ENCODE results near the gene CYSTM1.

Gene CYSTM1, protein sequence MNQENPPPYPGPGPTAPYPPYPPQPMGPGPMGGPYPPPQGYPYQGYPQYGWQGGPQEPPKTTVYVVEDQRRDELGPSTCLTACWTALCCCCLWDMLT

GRCh38 chr5:140174465-140175366 is at the start of gene CYSTM1:
TSS of gene CYSTM1 (plus strand) at chr5:140175188. CDS start at chr5:140194466, 19,278 bp downstream.
- DNase-seq = peak; percentile 91 to 95

GRCh38 chr5:140125637-140126036 is 49.4 kb upstream of the CYSTM1 start, which contains the start of gene IGIP:
TSS of gene IGIP (plus strand) at chr5:140125937. CDS start at chr5:140128477, 2,540 bp downstream.
- no peak for DNase-seq

- DNase-seq = no peak
Measured at GRCh38 chr5:140126315-140127012, 48.5 kb upstream of the CYSTM1 start.

- DNase-seq = no peak
Measured at GRCh38 chr5:140128376-140128775, 46.6 kb upstream of the CYSTM1 start.

- DNase-seq = no peak
Measured at GRCh38 chr5:140130949-140131733, 43.8 kb upstream of the CYSTM1 start.

DNA sequence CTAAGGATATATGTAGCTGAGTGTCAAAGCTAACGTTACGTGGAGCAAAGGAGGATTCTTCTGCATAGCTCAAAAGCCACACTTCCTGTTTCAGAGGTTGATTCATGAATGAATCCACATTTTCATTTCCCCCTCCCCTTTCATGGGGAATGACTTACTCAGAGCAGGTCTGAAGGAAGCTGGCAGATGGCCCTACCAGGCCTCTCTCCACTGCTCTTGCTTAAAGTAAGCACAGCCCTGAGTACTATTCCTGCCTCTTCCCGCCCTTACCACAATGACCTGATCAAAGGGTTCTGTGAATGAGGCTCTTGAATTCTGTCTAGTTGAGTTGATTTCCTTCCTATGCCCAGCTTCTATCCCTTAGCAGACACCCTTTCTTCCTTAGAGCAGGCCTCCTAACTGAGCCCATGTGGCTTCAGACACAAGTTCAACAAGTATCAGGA is 43.0 kb upstream of the CYSTM1 start:
- DNase-seq = no peak

GRCh38 chr5:140133514-140134167 is 41.3 kb upstream of the CYSTM1 start:
- no peak for DNase-seq

DNA sequence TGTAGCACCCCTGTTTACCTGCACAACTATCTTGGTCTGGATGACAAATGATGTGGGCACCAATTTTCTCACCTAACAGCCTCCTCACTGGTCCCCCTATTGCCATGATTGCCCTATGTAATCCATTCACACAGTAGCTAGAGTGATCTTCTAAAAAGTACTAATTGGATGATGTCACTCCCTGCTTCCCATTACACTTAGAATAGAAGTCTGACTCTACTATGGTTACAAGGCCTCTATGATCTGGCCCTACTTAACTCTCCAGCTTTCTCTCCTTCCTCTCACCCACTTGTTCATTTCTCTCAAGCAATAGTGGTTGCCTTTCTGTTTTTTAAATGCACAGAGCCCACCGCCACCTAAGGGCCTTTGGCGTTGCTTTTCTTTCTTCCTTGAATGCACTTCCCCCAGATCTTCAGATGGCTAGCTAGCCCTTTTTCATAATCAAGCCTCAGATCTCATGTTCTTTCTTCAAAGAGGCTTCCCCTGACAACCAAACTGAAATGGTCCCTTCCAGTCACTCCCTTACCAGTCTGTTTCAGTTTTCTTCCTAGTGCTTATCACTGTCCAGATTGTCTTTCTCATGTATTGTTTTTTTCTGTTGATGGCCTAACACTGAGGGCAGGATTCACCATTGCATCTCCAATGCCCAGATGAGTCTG is 40.6 kb upstream of the CYSTM1 start:
- DNase-seq = no peak

GRCh38 chr5:140135127-140135526 is 39.9 kb upstream of the CYSTM1 start:
- no peak for DNase-seq

DNA sequence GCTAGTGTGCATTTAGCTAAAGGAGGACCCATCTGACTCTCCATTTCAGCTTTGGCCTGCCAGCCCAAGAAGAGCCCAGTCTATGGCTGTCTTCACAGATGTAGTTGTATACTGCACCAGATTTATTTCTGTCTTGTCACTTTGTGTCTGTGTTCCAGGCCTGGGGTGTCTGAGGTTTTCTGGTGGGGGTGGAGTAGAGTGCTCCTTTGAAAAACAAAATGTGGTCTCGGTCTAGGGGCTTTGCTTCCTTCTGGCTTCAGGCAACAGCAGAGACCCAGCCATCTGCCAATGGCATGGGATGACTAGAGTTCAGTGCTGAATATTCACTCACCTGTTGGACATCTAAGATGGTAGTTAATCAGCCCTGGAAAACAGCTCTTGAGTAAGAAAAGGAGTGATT is 38.4 kb upstream of the CYSTM1 start:
- DNase-seq = no peak

DNA sequence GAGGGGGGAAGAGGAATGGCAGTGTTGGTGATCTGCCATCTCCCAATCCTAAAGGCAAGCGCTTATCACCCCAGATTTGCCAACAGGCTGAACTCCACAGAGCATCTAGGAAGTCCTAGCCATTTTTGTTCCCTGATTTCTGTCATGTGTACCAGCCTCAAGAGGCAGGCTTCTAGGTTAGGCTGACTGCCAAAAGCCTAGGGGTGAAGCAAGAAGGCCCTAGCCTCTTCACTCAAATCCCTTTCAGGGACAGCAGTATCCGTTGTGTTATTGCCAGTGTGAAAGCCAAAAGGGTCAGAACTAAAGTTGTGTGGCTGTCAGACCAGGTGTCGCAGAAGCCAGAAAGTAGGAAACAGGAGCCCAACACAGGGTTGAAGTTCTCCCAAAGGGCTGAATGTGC is 34.6 kb upstream of the CYSTM1 start:
- DNase-seq = no peak

DNA sequence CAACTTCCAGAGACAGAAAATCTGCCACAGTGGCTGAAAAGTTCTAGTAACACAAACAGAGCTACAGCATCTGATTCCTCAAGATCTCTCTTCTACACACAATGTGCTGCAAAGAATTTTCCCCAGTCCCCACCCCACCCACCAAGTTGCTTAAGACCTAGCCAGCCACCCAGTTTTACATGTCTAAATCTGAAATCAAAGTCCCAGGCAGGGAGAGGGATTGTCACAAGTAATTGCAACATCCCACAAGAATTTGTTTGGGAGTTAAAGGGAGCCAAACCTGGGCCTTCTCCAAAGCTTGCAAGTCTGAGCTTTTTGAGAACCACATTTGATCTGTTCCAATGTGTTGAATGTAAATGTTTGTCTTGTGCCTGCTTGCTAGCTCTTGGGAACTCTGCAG is 33.7 kb upstream of the CYSTM1 start:
- no peak for DNase-seq

DNA sequence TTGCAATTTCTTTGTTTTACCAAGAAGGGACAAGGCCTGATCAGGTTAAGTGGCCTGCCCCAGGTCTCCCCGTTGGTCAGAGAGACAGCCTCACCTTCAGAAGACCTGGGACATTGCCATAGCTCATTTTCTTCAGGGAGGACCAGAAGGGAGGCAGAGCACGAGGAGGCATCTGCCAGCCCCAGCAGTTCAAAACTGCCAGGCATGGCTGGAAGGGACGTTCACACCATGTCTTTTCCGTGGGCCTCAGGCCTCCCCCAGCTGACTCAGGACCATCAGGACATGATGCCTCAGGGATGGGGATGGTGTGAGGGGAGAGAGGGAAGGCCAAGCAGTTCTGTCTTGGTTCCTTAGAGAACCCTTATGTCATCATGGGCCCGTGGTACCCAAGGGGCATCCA is 32.7 kb upstream of the CYSTM1 start:
- DNase-seq = no peak

DNA sequence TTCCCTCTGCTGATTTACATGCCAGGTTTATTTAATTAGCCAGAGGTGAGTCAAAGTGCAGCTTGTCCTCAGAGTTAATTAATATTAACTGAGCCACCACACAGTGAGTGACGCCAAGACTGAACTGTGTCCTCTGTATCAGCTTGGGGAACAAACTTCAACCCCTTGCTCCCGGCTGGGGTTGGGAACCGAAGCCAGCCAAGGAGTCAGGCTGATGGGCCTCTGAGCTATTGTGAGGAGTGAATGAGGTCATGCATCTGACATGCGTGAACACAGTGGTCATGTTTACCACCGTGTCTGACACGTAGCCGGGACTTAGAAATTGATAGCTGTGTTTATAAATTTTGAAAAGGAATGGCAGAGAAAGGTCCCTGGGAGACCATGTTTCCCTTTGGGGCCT is 32.1 kb upstream of the CYSTM1 start:
- no peak for DNase-seq

DNA sequence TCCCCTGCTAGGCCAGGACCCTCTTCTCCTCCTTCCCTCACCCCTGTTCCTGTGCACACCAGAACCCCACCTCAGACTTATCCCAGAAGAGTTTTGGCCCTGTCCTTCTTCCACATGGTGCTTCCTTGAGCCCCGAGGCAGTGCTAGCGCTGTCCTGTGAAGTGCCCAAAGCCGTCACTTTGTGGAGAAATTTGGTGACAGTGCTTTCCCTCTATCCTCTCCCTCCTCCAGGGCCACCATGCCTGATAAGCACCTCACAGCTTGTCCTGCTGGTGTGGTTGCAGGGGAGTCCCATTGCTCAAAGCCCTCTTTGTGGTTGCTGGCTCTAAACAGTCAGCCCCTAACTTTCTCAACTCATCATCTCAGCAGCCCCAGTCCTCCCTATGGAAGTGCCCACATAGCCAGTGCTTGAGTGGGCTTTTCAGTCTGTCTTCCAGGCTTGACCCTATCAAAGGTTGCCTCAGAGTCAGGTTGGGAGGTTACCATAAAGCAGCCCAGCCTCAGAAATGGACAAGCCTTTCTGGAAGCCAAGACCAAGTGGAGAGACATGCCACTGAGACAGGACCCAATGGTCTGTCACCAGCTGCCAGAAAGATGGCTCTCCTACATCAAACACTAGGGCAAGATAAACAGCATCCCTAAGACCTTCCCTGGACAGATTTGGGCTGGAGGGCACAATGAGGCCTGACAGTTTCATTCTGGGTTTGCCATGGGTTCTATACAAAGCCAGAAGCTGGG is 31.3 kb upstream of the CYSTM1 start:
- DNase-seq = no peak

GRCh38 chr5:140145256-140145655 is 29.7 kb upstream of the CYSTM1 start:
- DNase-seq = no peak

DNA sequence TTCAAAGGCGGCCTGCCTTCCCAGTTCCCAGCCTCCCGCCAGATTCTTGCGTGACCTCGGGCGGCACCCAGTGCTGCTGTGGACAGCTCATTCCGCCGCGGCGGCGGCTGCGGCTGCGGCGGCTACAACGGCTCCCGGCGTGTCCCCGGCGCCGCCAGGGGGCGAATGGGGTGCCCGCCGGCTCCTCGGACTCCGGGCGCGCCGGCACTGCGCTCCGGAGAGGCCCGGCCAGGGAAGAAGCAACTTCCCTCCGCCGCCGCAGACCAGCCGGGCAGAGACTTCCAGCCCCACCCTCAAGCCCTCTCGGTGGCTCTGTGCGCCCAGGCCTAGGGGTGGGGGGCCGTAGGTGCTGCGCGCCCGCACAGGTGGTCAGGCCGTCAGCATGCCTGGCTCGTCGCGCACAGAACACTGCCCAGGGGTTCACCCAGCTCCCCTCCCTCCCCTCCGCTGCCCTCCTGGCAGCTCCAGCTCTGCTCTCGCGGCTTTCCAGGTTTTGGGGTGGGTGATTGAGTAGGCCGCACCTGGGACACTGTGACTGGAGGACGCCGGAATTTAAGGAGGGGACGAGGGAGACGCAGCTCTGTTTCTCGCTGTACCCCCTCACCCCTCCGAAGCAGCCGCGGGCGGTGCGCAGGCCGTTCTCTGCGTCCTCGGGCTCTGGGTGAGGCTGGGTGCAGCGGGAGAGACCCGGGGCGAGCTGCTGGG is 29.0 kb upstream of the CYSTM1 start:
- DNase-seq = peak; percentile 50 to 62

DNA sequence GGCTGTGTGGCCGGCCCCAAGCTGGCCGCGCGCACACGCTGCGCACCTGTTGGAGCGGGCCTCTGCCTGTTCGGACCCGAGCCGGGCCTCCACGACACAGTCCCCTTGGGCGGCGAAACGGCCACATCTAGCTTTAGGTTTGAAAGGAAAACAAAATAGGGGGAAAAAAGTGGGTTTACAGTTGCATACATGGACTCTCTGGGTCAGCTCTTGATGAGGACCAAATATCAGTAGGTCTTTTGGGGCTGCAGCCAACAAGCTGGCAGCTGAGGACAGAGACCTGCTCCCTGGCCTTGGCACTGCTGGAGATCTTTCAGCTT is 28.5 kb upstream of the CYSTM1 start:
- DNase-seq = no peak

- DNase-seq = no peak
Measured at GRCh38 chr5:140147460-140147859, 27.5 kb upstream of the CYSTM1 start.

- DNase-seq = no peak
Measured at GRCh38 chr5:140148508-140148907, 26.5 kb upstream of the CYSTM1 start.

- no peak for DNase-seq
Measured at GRCh38 chr5:140150201-140150600, 24.8 kb upstream of the CYSTM1 start.
